Left renal pelvis (tissue), 4 donors: ENCODE measurements around the gene MAST1. TPM values are rescaled to one million over a fixed set of nuclear protein-coding genes. Genes with fewer than 3 reads are reported as not detected.
"Not testable (repeated sequence)": the region's sequence is repeated elsewhere in the genome, so short reads cannot be mapped to it uniquely, and the experiment has no call there.

Experiments
- DNase-seq, 4 donors: peaks; one replicate each; pipeline ENCODE4 v3.0.0-alpha.2; 2013; ENCODE audit warnings: low read depth in 4 of 4, low spot score in 3 of 4
- polyA plus RNA-seq, 4 donors: library from polyadenylated mRNA; unstranded; fragments of 120-200 nt; gene quantifications; one replicate each; pipeline ENCODE4 v1.2.1, GENCODE V29; 2013; ENCODE audit not compliant: insufficient read length in 4 of 4

MAST1 gene
- polyA plus RNA-seq, 4 donors, result 0.94 to 1.7 (median 1.2) TPM

DNA sequence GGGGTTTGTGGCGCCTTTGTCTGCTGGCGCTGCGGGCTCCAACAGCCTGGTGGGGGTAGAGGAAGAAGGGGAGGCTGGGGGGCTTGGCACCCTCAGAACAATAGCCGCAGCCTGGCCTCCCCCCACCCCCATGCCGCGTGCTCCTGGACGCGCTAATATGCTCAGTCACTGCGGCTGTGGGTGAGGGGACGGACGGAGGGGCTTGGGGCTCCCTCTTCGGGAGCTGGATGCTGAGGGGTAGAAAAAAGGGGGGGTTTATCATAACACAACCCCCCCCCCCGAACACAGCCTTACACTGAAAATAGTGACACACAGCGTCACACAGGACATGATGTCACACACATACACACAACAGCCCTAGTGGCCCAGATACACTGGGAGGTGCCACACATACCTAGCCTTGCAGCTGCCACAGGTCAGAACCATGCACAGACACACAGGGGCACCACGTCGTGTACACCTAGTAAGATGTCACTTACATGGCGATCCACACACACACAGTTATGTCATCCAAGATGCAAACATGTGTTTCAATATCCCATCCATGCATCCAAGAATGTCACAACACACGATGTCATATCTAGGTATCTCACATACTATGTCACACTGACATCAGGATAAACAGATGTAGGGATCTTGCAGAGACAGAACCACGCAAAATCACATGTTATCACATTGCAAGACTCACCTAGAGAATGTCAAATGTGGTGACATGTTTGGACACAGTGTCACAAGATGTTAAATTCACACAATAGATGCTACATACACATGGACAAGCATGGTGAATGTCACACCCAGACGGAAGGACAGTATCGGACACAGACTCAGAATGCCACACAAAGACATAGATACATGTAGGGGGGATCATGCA lies 806 bp downstream of the MAST1 start:
- no peak for DNase-seq

DNA sequence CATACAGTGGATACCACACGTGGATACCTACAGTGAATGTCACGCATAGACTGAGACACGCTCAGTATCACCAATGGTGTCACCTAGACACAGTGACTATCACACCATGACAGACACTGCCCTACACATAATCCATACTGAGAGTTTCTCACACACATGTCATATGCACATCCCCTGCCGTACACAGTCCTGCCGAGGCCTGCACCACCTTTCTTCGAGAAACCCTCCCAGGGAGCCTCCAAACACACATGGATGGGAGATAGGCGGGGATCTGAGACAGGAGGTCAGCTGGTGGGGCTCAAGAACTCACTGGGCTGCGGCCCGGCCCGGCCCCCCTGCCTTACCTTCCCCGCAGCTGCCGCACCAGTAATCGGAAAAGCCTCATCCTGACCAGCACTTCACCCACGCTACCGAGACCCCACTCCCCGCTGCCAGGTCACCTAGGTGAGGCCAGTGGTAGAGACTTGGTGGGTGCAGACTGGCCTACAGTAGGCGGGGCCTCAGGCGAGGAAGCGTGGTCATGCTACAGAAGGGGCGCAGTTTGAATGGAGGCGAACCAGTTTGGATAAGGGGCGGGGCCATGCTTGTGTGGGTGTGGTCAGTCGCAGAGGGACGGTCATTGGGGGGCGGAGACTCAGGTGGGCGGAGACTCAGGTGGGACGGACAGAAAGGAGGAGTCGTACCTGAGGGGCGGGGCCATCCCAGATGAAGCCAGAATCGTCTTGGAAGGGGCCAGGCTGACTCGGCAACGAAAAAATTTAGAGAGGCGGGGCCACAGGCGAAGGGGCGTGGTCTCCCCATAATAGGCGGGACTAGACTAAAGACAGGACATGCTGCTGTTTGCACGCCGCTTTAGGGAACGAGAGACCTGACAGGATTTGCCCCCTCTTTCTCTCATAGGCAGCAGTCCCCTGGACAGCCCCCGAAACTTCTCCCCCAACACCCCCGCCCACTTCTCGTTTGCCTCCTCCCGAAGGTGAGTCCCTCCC lies 2.1 kb downstream of the MAST1 start:
- DNase-seq, result peak in 1 of 4 donors; percentile 29

DNA sequence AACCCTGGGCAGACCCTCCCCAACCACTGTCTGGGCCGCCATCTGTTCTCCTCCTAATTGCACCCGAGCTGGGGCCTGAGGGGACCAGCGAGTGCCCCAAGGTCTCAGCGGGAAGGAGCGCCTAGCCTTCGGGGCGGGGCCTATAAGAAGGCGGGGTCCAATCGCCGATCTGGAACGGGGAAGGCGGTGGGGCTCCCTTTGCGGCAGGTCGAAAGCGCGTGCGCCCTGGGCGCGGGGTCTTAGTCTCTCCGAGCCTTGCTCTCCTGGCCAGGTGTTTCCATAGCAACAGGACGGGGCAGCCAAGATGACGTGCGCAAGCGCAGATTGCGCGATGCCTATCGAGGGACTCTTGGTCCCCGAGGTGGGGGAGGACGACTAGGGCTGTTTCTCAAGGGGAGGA lies 2.8 kb downstream of the MAST1 start:
- DNase-seq, result no peak

DNA sequence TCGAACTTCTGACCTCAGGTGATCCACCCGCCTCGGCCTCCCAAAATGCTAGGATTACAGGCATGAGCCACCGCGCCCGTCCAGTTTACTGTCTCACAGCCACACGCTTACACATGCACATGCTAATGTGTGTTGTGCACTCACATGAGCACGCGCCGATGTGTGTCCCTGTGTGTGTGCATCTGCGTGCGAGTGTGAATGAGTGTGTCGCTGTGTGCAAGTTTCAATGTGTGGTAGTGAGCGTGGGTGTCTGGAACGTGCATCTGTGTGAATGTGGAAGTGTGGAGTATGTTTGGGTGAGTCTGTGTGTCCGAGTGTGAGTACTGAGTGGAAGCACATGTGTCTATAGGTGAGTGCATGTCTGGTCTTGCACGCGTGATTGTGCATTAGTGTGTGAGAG lies 4.2 kb downstream of the MAST1 start:
- no peak for DNase-seq

DNA sequence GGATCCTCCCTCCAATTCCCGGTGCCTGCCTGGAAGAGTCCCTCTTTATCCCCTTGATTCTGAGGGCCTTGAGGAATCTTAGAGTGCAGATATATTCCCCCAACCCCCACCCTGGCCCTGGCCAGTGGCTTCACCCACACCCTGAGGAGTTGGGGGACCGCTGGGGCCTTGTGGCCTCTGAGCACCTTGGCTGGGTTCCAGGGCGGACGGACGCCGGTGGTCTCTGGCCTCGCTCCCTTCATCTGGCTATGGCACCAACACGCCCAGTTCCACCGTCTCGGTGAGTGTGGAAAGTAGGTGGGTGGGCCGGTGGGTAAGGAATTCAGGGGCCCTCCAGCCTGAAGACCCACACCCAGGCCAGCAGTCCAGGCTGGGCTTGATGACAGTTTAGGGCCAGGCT lies 5.0 kb downstream of the MAST1 start:
- no peak for DNase-seq

DNA sequence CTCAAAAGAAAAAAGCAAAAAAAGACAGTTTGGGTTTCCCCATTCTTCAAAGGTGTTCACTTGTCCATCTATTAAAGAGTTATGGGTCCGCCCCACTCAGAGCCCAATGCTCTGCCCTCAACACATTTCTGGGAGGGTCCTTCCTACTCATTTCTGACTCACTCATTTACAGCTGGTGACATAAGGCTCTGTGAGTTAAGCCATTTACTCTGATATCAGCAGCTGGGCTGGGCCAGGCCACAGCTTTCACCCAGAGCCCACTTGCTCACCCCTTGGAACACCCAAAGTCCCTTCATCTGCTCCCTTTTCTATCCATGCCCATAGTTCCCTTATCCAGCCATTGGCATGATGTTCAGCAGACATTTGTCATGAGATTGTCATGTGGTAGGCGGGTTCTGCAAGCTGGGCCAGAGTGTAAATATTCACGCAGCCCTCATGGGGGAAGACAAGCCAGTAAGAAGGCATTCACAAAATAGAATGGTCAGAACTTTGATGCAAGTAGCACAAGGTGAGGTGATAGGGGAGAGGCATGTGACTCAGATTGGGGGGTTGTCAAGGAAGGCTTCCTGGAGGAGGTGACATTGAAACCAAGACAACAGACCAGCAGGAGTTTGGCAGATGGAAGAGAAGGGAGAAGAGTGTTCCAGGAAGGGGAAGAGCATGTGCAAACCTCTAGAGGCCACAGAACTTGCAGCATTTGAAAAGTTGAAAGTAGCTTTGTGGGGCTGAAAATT lies 5.9 kb downstream of the MAST1 start:
- no peak for DNase-seq

DNA sequence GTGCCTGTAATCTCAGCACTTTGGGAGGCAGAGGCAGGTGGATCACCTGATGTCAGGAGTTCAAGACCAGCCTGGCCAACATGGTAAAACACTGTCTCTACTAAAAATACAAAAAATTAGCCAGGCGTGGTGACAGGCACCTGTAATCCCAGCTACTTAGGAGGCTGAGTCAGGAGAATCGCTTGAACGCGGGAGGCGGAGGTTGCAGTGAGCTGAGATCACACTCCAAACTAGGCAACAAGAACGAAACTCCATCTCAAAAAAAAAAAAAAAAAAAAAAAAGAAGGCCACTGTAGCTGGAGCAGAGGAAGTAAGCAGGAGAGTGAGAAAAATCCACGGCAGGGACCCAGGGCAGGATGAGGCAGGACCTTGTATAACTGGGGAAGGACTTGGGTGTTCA lies 8.3 kb downstream of the MAST1 start:
- DNase-seq, result not testable (repeated sequence)

DNA sequence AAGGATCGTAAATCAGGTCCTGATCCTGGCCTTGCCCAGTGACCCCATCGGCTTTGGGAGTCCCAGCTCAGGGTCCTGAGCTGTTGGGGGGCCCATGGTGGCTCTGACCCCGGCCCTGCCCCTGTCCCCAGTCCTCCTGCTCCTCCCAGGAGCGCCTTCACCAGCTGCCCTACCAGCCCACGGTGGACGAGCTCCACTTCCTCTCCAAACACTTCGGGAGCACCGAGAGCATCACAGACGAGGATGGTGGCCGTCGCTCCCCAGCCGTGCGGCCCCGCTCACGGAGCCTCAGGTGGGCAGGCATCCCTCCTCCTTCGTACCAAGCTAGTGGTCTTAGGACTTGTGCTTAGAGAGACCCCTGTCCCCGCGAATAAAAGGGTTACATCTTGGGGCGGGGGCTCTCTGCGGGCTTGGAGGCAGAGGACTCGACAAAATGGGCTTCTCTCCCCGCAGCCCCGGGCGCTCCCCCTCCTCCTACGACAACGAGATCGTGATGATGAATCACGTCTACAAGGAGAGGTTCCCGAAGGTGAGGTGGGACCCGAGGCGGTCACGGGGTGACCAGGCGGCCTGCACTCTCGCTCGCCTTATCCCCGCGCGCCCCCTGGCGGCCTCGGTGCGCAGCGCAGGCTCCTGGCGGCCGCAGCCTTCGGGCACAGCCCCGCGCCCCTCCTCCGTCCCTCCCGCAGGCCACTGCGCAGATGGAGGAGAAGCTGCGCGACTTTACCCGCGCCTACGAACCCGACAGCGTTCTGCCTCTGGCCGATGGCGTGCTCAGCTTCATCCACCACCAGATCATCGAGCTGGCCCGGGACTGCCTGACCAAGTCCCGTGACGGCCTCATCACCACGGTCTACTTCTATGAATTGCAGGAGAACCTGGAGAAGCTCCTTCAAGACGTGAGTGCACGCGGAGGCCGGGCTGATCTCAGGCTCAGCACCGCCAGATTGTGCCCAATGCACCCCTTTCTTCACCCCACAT lies 9.1 kb downstream of the MAST1 start:
- peak in 3 of 4 donors; percentile 46 to 53 (median 46) for DNase-seq

DNA sequence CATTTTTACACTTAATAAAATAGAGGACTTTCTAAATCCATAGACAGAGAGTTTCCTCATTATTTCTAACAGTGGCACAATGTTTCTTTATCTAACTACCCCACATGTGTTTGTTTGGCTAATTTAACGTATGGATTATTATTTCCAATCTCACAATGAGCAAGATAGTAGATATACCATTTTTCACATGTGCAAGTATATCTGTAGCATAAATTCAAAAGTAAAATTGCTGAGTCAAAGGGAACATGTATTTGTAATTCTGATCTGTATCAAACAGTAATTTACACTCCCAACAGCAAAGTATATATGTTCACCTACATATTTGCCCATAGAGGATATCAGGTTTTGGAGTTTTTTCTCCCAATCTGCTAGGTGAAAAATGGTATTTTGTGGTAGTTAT lies 18.3 kb downstream of the MAST1 start:
- no peak for DNase-seq

DNA sequence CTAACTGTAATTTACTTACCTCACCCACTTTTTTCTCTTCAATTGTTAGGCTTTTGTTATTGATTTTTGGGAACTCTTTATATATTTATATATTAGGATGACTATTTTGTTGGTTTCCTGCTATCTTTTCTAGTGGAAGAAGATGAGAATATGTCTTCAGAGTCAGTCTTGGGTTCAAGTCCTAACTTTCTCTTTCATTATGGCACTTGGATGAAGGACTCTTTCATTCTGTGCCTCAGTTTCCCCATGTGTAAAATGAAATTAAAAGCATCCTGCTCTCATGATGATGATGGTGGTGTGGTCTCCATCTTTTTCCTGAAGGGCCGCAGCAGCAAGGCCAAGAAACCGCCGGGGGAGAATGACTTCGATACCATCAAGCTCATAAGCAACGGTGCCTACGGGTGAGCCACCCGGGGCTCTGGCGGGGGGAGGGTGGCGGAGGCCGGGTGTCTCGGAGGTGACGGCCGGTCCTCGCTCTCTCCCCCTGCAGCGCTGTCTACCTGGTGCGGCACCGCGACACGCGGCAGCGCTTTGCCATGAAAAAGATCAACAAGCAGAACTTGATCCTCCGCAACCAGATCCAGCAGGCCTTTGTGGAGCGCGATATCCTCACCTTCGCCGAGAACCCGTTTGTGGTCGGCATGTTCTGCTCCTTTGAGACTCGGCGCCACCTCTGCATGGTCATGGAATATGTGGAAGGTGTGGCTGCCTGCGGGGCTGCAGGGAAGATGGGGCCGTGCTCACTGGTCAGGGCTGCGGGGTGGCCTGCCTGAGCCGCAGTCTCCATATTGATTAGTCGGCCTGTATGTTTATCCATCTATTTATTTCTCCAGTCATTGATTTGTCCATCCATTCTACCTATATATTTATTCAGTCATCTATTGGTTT lies 20.0 kb downstream of the MAST1 start:
- no peak for DNase-seq

DNA sequence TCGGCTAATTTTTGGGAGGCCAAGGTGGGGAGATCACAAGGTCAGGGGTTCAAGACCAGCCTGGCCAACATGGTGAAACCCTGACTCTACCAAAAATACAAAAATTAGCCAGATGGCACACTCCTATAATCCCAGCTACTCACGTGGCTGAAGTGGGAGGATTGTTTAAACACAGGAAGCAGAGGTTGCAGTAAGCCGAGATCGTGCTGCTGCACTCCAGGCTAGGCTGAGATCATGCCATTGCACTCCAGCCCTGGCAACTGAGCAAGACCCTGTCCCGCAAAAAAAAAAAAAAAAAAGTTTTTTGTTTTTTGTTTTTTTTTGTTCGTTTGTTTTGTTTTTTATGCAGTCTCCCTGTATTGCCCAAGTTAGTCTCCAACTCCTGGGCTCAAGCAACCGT lies 21.2 kb downstream of the MAST1 start:
- no peak for DNase-seq

DNA sequence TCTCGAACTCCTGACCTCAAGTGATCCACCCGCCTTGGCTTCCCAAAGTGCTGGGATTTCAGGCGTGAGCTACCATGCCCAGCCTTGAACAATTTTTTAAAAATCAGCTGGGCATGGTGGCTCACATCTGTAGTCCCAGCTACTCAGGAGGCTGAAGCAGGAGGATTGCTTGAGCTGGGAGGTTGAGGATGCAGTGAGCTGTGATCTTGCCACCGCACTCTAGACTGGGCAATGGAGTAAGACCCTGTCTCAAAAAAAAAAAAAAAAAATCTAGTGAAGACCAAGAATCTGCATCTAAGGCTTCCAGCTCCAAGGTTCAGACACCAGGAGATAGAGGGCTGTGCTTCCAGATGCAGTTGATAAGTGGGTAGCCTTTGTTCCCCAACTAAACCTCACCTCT lies 25.8 kb downstream of the MAST1 start:
- no peak for DNase-seq

DNA sequence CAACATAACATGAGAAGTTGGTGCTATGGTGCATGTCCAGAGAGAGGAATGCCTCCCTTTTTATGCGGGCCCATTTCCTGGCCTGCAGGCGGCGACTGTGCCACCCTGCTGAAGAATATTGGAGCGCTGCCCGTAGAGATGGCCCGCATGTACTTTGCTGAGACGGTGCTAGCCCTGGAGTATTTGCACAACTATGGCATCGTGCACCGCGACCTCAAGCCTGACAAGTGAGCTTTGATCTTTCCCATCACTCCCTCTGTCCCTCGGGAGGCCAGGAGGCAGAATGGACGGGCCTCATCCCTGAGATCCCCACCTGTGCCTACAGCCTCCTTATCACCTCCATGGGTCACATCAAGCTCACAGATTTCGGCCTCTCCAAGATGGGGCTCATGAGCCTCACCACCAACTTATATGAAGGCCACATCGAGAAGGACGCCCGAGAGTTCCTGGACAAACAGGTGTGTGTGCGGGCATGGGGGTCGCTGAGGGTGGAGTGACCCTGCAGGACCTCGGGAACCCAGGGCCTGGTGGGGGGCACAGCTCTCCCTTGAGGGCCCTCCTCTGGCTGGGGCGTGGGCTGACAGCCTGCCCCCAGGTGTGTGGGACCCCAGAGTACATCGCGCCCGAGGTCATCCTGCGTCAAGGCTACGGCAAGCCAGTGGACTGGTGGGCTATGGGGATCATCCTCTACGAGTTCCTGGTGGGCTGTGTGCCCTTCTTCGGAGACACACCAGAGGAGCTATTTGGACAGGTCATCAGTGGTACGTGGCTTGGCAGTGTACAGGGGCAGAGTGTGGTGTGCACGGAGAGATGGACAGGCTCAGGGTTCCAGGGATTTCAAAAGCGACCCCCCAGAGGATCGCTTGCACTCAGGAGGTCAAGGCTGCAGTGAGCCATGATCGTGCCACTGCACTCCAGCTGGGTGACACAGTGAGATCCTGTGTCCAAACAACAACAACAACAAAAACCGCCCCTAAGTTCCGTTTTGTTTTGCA lies 26.7 kb downstream of the MAST1 start:
- DNase-seq, result no peak

DNA sequence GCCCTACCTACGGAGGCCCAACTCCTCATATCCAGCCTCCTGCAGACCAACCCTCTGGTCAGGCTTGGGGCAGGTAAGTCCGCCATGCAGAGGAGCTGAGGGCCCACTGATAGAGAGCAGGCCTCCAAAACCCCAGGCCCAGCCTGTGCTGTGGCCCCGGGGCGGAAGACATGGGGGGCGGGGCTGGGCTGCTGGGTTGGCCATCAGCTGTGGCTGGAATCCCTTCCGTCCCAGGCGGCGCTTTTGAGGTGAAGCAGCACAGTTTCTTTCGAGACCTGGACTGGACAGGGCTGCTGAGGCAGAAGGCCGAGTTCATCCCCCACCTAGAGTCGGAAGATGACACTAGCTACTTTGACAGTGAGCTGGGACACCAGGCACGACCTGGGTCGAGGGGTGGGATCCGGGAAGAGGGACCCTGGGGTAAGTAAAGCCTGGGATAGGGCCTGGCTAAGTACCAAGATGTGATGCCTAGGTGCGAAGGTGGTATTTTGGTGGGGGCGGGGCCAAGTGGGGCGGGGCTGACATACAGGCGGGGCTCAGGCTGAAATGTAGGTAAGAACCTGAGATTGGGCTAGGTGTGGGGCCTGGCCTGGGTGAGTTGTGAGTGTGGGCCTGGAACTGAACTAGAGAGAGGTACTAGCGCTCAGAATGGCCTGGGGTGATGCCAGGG lies 27.6 kb downstream of the MAST1 start:
- DNase-seq, result no peak

DNA sequence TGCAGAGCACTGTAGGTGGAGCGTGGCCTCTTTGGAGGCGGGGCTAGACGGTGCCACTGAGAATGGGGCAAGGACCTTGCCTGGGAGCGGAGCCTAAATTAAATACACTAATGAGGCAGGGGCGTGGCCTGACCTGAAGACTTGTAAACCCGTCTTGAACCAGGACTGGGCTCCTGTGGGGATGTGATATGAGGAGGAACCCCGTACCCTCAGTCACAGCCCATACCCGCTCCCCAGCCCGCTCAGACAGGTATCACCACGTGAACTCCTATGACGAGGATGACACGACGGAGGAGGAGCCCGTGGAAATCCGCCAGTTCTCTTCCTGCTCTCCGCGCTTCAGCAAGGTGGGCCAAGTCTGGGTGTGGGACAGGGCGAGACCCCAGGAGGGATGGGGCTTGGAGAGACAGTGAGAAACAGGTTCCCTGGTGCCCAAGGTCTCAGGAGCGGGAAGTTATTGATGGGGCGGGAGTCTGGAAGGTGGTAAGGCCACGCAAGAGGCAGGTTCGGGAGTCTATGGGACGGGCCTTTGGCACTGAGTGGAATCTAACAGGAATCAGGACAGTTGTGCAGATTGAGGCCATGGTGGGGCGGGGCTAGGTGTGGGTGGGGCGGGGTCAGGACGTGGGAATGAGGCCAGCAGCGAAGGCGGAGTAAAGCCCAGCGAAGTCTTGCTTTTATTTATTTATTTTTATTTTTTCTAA lies 28.3 kb downstream of the MAST1 start:
- DNase-seq, result no peak
